Testis (tissue), 5 donors: ENCODE results near the gene ACVRL1. TPM values are rescaled to one million over a fixed set of nuclear protein-coding genes. Genes with fewer than 3 reads are reported as not detected.

Source experiments
- DNase-seq: peaks from one replicate; pipeline ENCODE4 v3.0.0-alpha.2; 2019
- H3K27ac ChIP-seq, 2 donors: fragments of 200-600 bp; sonication (generic); one replicate each; pipeline ENCODE4 v1.5.1; 2019
- H3K27me3 ChIP-seq: fragments of 200-600 bp; sonication (generic); one replicate; pipeline ENCODE4 v1.5.1; 2019
- H3K36me3 ChIP-seq: fragments of 200-600 bp; sonication (generic); one replicate; pipeline ENCODE4 v1.5.1; 2017; ENCODE audit warnings: low read depth; ENCODE audit errors: missing control alignments
- H3K4me1 ChIP-seq: fragments of 200-600 bp; sonication (generic); one replicate; pipeline ENCODE4 v1.5.1; 2019
- H3K4me3 ChIP-seq, 2 donors: fragments of 200-600 bp; sonication (generic); one replicate each; pipeline ENCODE4 v1.5.1; 2017 to 2019
- H3K9me3 ChIP-seq: fragments of 200-600 bp; sonication (generic); one replicate; pipeline ENCODE4 v1.5.1; 2017
- POLR2A ChIP-seq: fragments of 450-650 bp; IDR thresholded peaks from one replicate; pipeline ENCODE4 v1.6.1; 2017; ENCODE audit warnings: antibody characterized with exemption, mild to moderate bottlenecking, moderate library complexity
- WGBS, 2 donors: methylation state at CpG; one replicate each; pipeline ENCODE4 v1.1.5; 2018; 5-methylcytosine and 5-hydroxymethylcytosine counted together
- intact Hi-C: fragments of 100-400 bp; cut with DNase I; formaldehyde crosslinking; loops from one replicate; pipeline ENCODE4 v1.15.1; 2023; ENCODE audit warnings: low total_unique reads
- long read RNA-seq, 2 donors: transcript quantifications; one replicate each; lab custom pipeline, GENCODE V29; 2026
- polyA plus RNA-seq: library from polyadenylated mRNA; stranded (reverse); fragments of 350-450 nt; fragmentation: Illumina TruSeq; extraction: RNeasy Lipid Tissue Mini Kit (QIAGEN cat#74804); gene quantifications from one replicate; pipeline ENCODE4 v1.2.3, GENCODE V29; 2014; ENCODE audit warnings: low read depth, low replicate concordance; ENCODE audit not compliant: insufficient read depth
- total RNA-seq, 2 donors: library from RNA; depleted of rRNA; stranded (reverse); fragments of >200 nt; gene quantifications; one replicate each; pipeline ENCODE4 v1.2.3, GENCODE V29; 2016
- TF ChIP-seq, protein P1 (sequence below), 3 experiments: fragments of 450-650 bp in 2 of 3; fragments of 200-600 bp in 1 of 3; sonication (generic) in 1 of 3; IDR thresholded peaks; one replicate each; pipeline ENCODE4 v1.5.1; 2016 to 2019; ENCODE audit warnings: antibody characterized with exemption in 3 of 3, mild to moderate bottlenecking in 2 of 3, moderate library complexity in 1 of 3

ACVRL1 gene
- total RNA-seq (1 to 10 TPM; 9.1 to 9.5 TPM), polyA plus RNA-seq (9.9 TPM)
- long read RNA-seq, donor 1, partial matches to known transcripts, result 0 of 3 reads
- long read RNA-seq, donor 1, other reads (novel, unspliced or antisense), result 0 of 3 reads
- long read RNA-seq, donor 2, partial matches to known transcripts, result 0 of 1 reads
- long read RNA-seq, donor 2, other reads (novel, unspliced or antisense), result 0 of 1 reads

DNA sequence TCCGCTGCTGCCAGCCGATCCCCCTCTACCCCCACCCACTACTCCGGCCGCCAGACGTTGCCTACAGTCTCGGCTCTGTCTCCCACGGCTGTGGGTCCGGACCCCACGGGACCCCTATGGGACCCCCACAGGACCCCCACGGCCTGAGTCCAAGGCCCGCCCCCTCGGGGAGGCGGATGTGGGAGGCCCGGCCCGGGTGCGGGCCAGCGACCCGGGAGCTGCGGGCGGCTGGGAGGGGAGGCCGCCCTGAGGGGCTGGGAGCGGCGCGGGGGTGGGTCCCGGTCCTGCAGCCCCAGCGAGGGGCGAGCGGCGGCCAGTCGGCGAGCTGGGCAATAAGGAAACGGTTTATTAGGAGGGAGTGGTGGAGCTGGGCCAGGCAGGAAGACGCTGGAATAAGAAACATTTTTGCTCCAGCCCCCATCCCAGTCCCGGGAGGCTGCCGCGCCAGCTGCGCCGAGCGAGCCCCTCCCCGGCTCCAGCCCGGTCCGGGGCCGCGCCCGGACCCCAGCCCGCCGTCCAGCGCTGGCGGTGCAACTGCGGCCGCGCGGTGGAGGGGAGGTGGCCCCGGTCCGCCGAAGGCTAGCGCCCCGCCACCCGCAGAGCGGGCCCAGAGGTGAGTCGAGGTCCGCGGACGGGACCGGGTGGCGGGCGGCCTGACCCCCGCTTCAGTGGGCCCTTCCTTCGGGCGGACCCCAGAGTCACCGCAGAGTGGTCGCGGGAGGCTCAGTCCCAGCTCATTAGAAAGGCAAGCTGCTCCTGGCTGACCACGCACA is at the start of gene ACVRL1:
Gene ACVRL1, plus strand, starts transcription at position 422 of the 773 bp plus-strand sequence. CDS start 4,971 bp downstream, outside the sequence.
- peaks cover 18% of the 10 kb centered on the region for H3K4me1 ChIP-seq
- intact Hi-C loops, result no loop called here

DNA sequence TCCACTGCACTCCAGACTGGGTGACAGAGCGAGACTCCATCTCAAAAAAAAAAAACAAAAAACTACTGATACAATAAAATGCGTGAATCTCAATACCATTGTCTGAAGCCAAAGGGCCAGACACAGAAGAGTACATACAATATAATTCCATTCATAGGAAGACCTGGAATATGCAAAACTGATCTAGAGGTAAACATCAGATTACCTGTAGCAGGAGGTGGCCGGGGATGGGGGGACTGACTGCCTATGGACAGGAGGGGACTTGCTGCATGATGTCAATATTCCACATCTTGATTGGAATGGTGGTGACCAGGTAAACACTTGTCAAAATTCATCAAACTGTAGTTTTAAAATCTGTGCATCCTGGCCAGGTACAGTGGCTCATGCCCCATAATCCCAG is 46.3 kb upstream of the ACVRL1 start:
- no peaks in the 10 kb centered on the region for H3K9me3 ChIP-seq
- no peaks in the 10 kb centered on the region for H3K4me1 ChIP-seq
- WGBS, 2 donors, result 94 to 97% methylated on average over 3 of the region's 3 CpGs
- no peaks in the 10 kb centered on the region for H3K36me3 ChIP-seq
- H3K4me3 ChIP-seq, result no peak overlapping the region
- H3K27me3 ChIP-seq, result no peaks in the 10 kb centered on the region
- TF ChIP-seq, protein P1, sequence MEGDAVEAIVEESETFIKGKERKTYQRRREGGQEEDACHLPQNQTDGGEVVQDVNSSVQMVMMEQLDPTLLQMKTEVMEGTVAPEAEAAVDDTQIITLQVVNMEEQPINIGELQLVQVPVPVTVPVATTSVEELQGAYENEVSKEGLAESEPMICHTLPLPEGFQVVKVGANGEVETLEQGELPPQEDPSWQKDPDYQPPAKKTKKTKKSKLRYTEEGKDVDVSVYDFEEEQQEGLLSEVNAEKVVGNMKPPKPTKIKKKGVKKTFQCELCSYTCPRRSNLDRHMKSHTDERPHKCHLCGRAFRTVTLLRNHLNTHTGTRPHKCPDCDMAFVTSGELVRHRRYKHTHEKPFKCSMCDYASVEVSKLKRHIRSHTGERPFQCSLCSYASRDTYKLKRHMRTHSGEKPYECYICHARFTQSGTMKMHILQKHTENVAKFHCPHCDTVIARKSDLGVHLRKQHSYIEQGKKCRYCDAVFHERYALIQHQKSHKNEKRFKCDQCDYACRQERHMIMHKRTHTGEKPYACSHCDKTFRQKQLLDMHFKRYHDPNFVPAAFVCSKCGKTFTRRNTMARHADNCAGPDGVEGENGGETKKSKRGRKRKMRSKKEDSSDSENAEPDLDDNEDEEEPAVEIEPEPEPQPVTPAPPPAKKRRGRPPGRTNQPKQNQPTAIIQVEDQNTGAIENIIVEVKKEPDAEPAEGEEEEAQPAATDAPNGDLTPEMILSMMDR (IDR thresholded peaks at IDR 0.05), result no peak
- TF ChIP-seq POLR2A, result no peak
- no peak overlapping the region for H3K27ac ChIP-seq
- intact Hi-C loops, result no loop called here
- no peak for DNase-seq

More for the DNA sequence above, at the start of gene ACVRL1:
- Histone ChIP-seq H3K9me3 (no peaks in the 10 kb centered on the region), H3K27ac (peak within 1 kb of the TSS; percentile 26 to 79), H3K4me3 (peak within 1 kb of the TSS; percentile 43 to 61), H3K36me3 (no peaks in the 10 kb centered on the region), H3K27me3 (no peaks in the 10 kb centered on the region)
- WGBS, 2 donors, result 5% methylated on average over 72 of the region's 74 CpGs; no CpG with 5 or more reads in 1 of the 2 donors
- peak; percentile 32 for DNase-seq
- TF ChIP-seq, protein P1 (IDR thresholded peaks at IDR 0.05), result no peak
- TF ChIP-seq POLR2A, result no peak

GRCh38 chr12:51862947-51863346 is 44.4 kb upstream of the ACVRL1 start:
- intact Hi-C loops, result no loop called here
- 63 to 65% methylated on average over 4 of the region's 4 CpGs for WGBS, 2 donors

GRCh38 chr12:51863363-51863932 is 43.9 kb upstream of the ACVRL1 start:
- H3K4me3 ChIP-seq, result peak overlapping the region; percentile 4 to 32
- intact Hi-C loops, result no loop called here
- no peaks in the 10 kb centered on the region for H3K27me3 ChIP-seq

More at GRCh38 chr12:51862947-51863346, 44.4 kb upstream of the ACVRL1 start:
- DNase-seq, result no peak
- Histone ChIP-seq H3K9me3 (no peaks in the 10 kb centered on the region), H3K36me3 (no peaks in the 10 kb centered on the region), H3K4me3 (no peak overlapping the region), H3K27ac (no peak overlapping the region), H3K4me1 (no peaks in the 10 kb centered on the region), H3K27me3 (no peaks in the 10 kb centered on the region)
- no peak for TF ChIP-seq POLR2A
- TF ChIP-seq, protein P1 (IDR thresholded peaks at IDR 0.05), result no peak

More at GRCh38 chr12:51863363-51863932, 43.9 kb upstream of the ACVRL1 start:
- WGBS, 2 donors, result 33 to 46% methylated on average over 6 to 17 of the region's 17 CpGs
- Histone ChIP-seq H3K4me1 (peaks cover 1% of the 10 kb centered on the region), H3K27ac (no peak overlapping the region), H3K36me3 (no peaks in the 10 kb centered on the region), H3K9me3 (no peaks in the 10 kb centered on the region)
- no peak for DNase-seq
- TF ChIP-seq, protein P1 (IDR thresholded peaks at IDR 0.05), result no peak
- TF ChIP-seq POLR2A, result no peak
